ENCODE data around the gene FRS3.

DNA sequence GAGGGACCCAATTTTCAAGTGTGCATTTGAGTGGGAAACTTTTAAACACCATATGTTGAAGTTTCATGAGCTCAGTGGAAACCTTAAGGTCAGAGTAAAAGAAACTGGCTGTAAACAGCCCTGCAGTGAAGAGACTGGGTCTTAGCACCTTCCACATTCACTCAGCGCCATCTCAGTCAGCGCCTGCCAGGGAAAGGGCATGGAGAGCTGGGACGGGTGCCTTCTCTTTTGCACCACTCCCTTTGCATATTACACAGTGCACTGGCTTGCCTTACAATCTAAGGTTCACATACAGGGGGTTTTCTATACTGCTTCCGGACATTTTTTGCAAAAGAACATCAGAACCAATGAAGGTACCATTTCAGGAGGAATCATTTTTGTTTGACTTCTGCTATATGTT, 12.3 kb upstream of the FRS3 start:
- TF ChIP-seq, protein P1, sequence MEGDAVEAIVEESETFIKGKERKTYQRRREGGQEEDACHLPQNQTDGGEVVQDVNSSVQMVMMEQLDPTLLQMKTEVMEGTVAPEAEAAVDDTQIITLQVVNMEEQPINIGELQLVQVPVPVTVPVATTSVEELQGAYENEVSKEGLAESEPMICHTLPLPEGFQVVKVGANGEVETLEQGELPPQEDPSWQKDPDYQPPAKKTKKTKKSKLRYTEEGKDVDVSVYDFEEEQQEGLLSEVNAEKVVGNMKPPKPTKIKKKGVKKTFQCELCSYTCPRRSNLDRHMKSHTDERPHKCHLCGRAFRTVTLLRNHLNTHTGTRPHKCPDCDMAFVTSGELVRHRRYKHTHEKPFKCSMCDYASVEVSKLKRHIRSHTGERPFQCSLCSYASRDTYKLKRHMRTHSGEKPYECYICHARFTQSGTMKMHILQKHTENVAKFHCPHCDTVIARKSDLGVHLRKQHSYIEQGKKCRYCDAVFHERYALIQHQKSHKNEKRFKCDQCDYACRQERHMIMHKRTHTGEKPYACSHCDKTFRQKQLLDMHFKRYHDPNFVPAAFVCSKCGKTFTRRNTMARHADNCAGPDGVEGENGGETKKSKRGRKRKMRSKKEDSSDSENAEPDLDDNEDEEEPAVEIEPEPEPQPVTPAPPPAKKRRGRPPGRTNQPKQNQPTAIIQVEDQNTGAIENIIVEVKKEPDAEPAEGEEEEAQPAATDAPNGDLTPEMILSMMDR (IDR thresholded peaks at IDR 0.05; ENCODE audit: control extremely low read depth in 1 of 3, insufficient read depth in 1 of 3, low read depth in 1 of 3, low read length in 3 of 3): no peak
- TF ChIP-seq, protein P2, sequence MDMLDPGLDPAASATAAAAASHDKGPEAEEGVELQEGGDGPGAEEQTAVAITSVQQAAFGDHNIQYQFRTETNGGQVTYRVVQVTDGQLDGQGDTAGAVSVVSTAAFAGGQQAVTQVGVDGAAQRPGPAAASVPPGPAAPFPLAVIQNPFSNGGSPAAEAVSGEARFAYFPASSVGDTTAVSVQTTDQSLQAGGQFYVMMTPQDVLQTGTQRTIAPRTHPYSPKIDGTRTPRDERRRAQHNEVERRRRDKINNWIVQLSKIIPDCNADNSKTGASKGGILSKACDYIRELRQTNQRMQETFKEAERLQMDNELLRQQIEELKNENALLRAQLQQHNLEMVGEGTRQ (IDR thresholded peaks at IDR 0.05; ENCODE audit: low read length): no peak
- no peak for TF ChIP-seq ZNF274 (IDR thresholded peaks at IDR 0.05; ENCODE audit: borderline replicate concordance, extremely low read depth, low read length)
- no peak for TF ChIP-seq POLR2AphosphoS5 (IDR thresholded peaks at IDR 0.05; ENCODE audit: low read depth, low read length)
- TF ChIP-seq POLR2A (IDR thresholded peaks at IDR 0.05; ENCODE audit: control extremely low read depth in 1 of 2, low read depth in 2 of 2, low read length in 2 of 2): no peak
- no peak for TF ChIP-seq TAF1 (IDR thresholded peaks at IDR 0.05; ENCODE audit: low read depth, low read length)
- no peak for TF ChIP-seq CHD2 (IDR thresholded peaks at IDR 0.05; ENCODE audit: low read length)
- no peak for TF ChIP-seq SRF (IDR thresholded peaks at IDR 0.05; ENCODE audit: low read depth, low read length)
- no peak for TF ChIP-seq SIN3A (conservative IDR thresholded peaks at IDR 0.05 in 1 of 2, IDR thresholded peaks at IDR 0.05 in 1 of 2; ENCODE audit: low read depth in 1 of 2, low read length in 2 of 2)
- TF ChIP-seq RXRA (IDR thresholded peaks at IDR 0.05; ENCODE audit: insufficient read depth, low read depth, low read length): no peak
- TF ChIP-seq, protein P3, sequence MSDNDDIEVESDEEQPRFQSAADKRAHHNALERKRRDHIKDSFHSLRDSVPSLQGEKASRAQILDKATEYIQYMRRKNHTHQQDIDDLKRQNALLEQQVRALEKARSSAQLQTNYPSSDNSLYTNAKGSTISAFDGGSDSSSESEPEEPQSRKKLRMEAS (IDR thresholded peaks at IDR 0.05): no peak
- no peak for TF ChIP-seq EZH2 (IDR thresholded peaks at IDR 0.05; ENCODE audit: low read depth, low read length, severe bottlenecking)
